Loucy (cell line): ENCODE measurements around the gene FRMD4A.
A peak's percentile ranks its signal among the peaks of the same experiment; 100 is the strongest.

Experiments
- H2AFZ ChIP-seq: fragments of 200-600 bp; sonication (generic); 2 replicates; pipeline ENCODE4 v1.6.0; 2016; ENCODE audit warnings: antibody characterized with exemption, mild to moderate bottlenecking, low read length, moderate library complexity
- H3F3A ChIP-seq: fragments of 200-600 bp; 2 replicates; pipeline ENCODE4 v1.6.0; 2016; ENCODE audit warnings: antibody characterized with exemption, low read depth, mild to moderate bottlenecking
- H3K27me3 ChIP-seq: fragments of 200-600 bp; sonication (generic); 2 replicates; pipeline ENCODE4 v1.6.1; 2014; ENCODE audit warnings: low read length, mild to moderate bottlenecking; ENCODE audit not compliant: insufficient read depth, poor library complexity, severe bottlenecking
- H3K36me3 ChIP-seq: fragments of 200-600 bp; sonication (generic); 2 replicates; pipeline ENCODE4 v1.6.1; 2016; ENCODE audit warnings: low read length; ENCODE audit not compliant: insufficient read depth
- H3K4me1 ChIP-seq: fragments of 200-600 bp; sonication (generic); 2 replicates; pipeline ENCODE4 v1.5.1; 2014; ENCODE audit warnings: low read length, mild to moderate bottlenecking; ENCODE audit not compliant: insufficient read depth, poor library complexity, severe bottlenecking
- H3K4me2 ChIP-seq: fragments of 200-600 bp; sonication (generic); 2 replicates; pipeline ENCODE4 v1.6.0; 2014; ENCODE audit warnings: antibody characterized with exemption, low read length, low read depth, mild to moderate bottlenecking; ENCODE audit not compliant: poor library complexity, severe bottlenecking
- H3K4me3 ChIP-seq: fragments of 200-600 bp; sonication (generic); 2 replicates; pipeline ENCODE4 v1.5.1; 2014; ENCODE audit warnings: low read length, mild to moderate bottlenecking, mixed read lengths; ENCODE audit not compliant: poor library complexity, severe bottlenecking
- H3K79me2 ChIP-seq: fragments of 200-600 bp; sonication (generic); 2 replicates; pipeline ENCODE4 v1.6.1; 2014; ENCODE audit warnings: low read length; ENCODE audit not compliant: insufficient read depth
- H3K9ac ChIP-seq: fragments of 200-600 bp; sonication (generic); 2 replicates; pipeline ENCODE4 v1.6.0; 2014; ENCODE audit warnings: mild to moderate bottlenecking, low read depth, low read length, moderate library complexity; ENCODE audit not compliant: poor library complexity, severe bottlenecking
- H3K9me2 ChIP-seq: fragments of 200-600 bp; sonication (generic); replicated peaks from 2 replicates; pipeline ENCODE4 v1.6.1; 2016; ENCODE audit warnings: low read depth, low read length, mixed read lengths
- H3K9me3 ChIP-seq: fragments of 200-600 bp; sonication (generic); 2 replicates; pipeline ENCODE4 v1.6.1; 2014; ENCODE audit warnings: mild to moderate bottlenecking, antibody characterized with exemption, low read length, low read depth; ENCODE audit not compliant: insufficient read depth
- H4K20me1 ChIP-seq: fragments of 200-600 bp; sonication (generic); 2 replicates; pipeline ENCODE4 v1.6.0; 2014; ENCODE audit warnings: antibody characterized with exemption, low read length, mild to moderate bottlenecking; ENCODE audit not compliant: insufficient read depth, poor library complexity, severe bottlenecking
- CTCF ChIP-seq: fragments of 200-600 bp; sonication (generic); conservative IDR thresholded peaks from 2 replicates; pipeline ENCODE4 v1.5.1; 2014; ENCODE audit warnings: mild to moderate bottlenecking, antibody characterized with exemption, low read length
- EZH2phosphoT487 ChIP-seq: fragments of 200-600 bp; IDR thresholded peaks from 2 replicates; pipeline ENCODE4 v1.6.1; 2018; ENCODE audit warnings: antibody characterized with exemption, mild to moderate bottlenecking, moderate library complexity, borderline replicate concordance

FRMD4A gene

GRCh38 chr10:14014423-14014822 is 316.3 kb downstream of the FRMD4A start:
- Histone ChIP-seq H4K20me1 (no peaks in the 10 kb centered on the region), H3K4me2 (no peak overlapping the region), H3K36me3 (no peaks in the 10 kb centered on the region), H3K79me2 (no peaks in the 10 kb centered on the region), H3F3A (no peaks in the 10 kb centered on the region), H3K4me1 (peaks cover 8% of the 10 kb centered on the region), H2AFZ (no peak overlapping the region), H3K9me2 (no peaks in the 10 kb centered on the region), H3K27me3 (no peaks in the 10 kb centered on the region), H3K4me3 (no peak overlapping the region), H3K9ac (no peak overlapping the region), H3K9me3 (no peaks in the 10 kb centered on the region)
- TF ChIP-seq EZH2phosphoT487: no peak
- TF ChIP-seq CTCF: no peak

GRCh38 chr10:14010769-14011574 is 319.8 kb downstream of the FRMD4A start:
- Histone ChIP-seq H3K79me2 (no peaks in the 10 kb centered on the region), H3F3A (no peaks in the 10 kb centered on the region), H2AFZ (no peak overlapping the region), H3K27me3 (peaks cover 7% of the 10 kb centered on the region), H3K9me2 (no peaks in the 10 kb centered on the region), H3K9me3 (no peaks in the 10 kb centered on the region), H3K4me3 (no peak overlapping the region), H4K20me1 (no peaks in the 10 kb centered on the region), H3K9ac (no peak overlapping the region), H3K4me2 (no peak overlapping the region), H3K36me3 (no peaks in the 10 kb centered on the region), H3K4me1 (peaks cover 27% of the 10 kb centered on the region)
- TF ChIP-seq EZH2phosphoT487: no peak
- TF ChIP-seq CTCF: no peak

- H3K9me2 ChIP-seq: no peaks in the 10 kb centered on the region
- peak overlapping the region; percentile 94 for H2AFZ ChIP-seq
- TF ChIP-seq EZH2phosphoT487: no peak
- no peak for TF ChIP-seq CTCF
- no peaks in the 10 kb centered on the region for H4K20me1 ChIP-seq
- H3K36me3 ChIP-seq: no peaks in the 10 kb centered on the region
- H3K79me2 ChIP-seq: no peaks in the 10 kb centered on the region
- peaks cover 7% of the 10 kb centered on the region for H3K27me3 ChIP-seq
- peak overlapping the region; percentile 43 for H3K9ac ChIP-seq
- peaks cover 27% of the 10 kb centered on the region for H3K4me1 ChIP-seq
- peak overlapping the region; percentile 68 for H3K4me3 ChIP-seq
- H3K4me2 ChIP-seq: peak overlapping the region; percentile 80
- H3F3A ChIP-seq: no peaks in the 10 kb centered on the region
- H3K9me3 ChIP-seq: no peaks in the 10 kb centered on the region
Observed at GRCh38 chr10:14010101-14010558, 320.6 kb downstream of the FRMD4A start.
